Neural progenitor cell (in vitro differentiated cells): ENCODE measurements around the gene ENO4.

Experiments
- EZH2 ChIP-seq: fragments of 200-600 bp; sonication (generic); IDR thresholded peaks from 2 replicates; pipeline ENCODE4 v1.6.1; 2017; ENCODE audit warnings: antibody characterized with exemption, mild to moderate bottlenecking, moderate library complexity
- TF ChIP-seq, protein P1 (sequence below): fragments of 200-600 bp; sonication (generic); IDR thresholded peaks from 2 replicates; pipeline ENCODE4 v1.5.1; 2017; ENCODE audit warnings: antibody characterized with exemption, mild to moderate bottlenecking

GRCh38 chr10:116931806-116932205, 82.5 kb downstream of the ENO4 start:
- TF ChIP-seq EZH2 = no peak
- TF ChIP-seq, protein P1, sequence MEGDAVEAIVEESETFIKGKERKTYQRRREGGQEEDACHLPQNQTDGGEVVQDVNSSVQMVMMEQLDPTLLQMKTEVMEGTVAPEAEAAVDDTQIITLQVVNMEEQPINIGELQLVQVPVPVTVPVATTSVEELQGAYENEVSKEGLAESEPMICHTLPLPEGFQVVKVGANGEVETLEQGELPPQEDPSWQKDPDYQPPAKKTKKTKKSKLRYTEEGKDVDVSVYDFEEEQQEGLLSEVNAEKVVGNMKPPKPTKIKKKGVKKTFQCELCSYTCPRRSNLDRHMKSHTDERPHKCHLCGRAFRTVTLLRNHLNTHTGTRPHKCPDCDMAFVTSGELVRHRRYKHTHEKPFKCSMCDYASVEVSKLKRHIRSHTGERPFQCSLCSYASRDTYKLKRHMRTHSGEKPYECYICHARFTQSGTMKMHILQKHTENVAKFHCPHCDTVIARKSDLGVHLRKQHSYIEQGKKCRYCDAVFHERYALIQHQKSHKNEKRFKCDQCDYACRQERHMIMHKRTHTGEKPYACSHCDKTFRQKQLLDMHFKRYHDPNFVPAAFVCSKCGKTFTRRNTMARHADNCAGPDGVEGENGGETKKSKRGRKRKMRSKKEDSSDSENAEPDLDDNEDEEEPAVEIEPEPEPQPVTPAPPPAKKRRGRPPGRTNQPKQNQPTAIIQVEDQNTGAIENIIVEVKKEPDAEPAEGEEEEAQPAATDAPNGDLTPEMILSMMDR = no peak
